ENCODE measurements around the gene C1QTNF3.

GRCh38 chr5:34009610-34010009, 33.4 kb downstream of the C1QTNF3 start:
- TF ChIP-seq CTCF (IDR thresholded peaks at IDR 0.05; ENCODE audit: extremely low read depth in 1 of 2, insufficient read depth in 1 of 2, low read depth in 1 of 2, low read length in 2 of 2) = no peak
- no peak for TF ChIP-seq POLR2A (IDR thresholded peaks at IDR 0.05; ENCODE audit: low read depth, low read length)
- TF ChIP-seq MAX (IDR thresholded peaks at IDR 0.05; ENCODE audit: insufficient read depth, insufficient read length) = no peak
- TF ChIP-seq POLR2AphosphoS5 (IDR thresholded peaks at IDR 0.05; ENCODE audit: insufficient read depth, low read depth, low read length) = no peak
- no peak for TF ChIP-seq EZH2 (IDR thresholded peaks at IDR 0.05; ENCODE audit: borderline replicate concordance, low read depth, low read length, severe bottlenecking)
- no peak for TF ChIP-seq FOS (IDR thresholded peaks at IDR 0.05; ENCODE audit: borderline replicate concordance, insufficient read depth, low read length)
